OCI-LY7 (cell line): Measurements from ENCODE around the gene RITA1.

Experiments used
- EZH2phosphoT487 ChIP-seq: fragments of 200-600 bp; sonication (generic); IDR thresholded peaks from 2 replicates; pipeline ENCODE4 v1.6.1; 2018; ENCODE audit warnings: low read depth, borderline replicate concordance, mild to moderate bottlenecking, mixed run types, antibody characterized with exemption, low read length, moderate library complexity, mixed read lengths
- TF ChIP-seq, protein P1 (sequence below): fragments of 200-600 bp; sonication (generic); conservative IDR thresholded peaks from 2 replicates; pipeline ENCODE4 v1.5.1; 2014; ENCODE audit warnings: mild to moderate bottlenecking, antibody characterized with exemption, low read length, moderate library complexity, mixed read lengths

DNA sequence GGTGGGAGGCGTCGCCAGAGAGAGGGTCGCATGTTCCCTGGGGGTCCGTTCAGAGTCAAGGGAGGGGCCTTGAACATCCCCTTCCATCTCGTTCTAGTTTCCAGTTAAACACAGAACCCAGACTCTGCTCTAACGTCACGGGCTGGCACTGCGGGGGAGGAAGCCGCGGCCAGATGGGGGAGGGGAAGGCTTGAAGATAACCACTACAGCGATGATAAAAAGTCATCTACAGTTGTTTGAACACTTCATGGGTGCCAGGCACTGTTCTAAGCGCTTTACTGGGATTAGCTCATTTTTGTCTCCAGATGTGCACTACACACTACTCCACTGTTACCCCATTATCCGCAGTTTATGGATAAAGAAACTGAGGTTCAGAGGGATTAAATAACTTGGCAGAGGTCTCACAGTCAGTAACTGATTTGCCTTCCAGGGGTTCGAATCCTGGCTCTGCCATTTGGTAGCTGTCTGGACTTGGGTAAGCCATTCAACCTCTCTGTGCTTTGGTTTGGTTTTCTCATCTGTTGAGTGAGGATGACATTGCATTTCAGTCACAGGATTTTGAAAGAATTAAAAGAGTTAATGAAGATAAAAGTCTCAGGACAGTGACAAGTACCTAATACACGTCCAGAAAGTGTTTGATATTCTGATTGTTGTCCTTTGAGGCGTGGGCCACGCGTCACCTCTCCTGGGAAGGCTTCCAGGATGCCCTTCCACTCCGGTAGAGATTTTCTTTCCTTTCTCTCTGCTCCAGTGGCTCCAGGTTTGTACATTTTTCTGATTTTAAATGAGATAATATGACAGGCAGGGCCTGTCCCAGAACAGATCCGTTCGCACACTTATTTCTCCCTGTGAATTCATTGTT lies 49.2 kb upstream of the RITA1 start:
- TF ChIP-seq, protein P1, sequence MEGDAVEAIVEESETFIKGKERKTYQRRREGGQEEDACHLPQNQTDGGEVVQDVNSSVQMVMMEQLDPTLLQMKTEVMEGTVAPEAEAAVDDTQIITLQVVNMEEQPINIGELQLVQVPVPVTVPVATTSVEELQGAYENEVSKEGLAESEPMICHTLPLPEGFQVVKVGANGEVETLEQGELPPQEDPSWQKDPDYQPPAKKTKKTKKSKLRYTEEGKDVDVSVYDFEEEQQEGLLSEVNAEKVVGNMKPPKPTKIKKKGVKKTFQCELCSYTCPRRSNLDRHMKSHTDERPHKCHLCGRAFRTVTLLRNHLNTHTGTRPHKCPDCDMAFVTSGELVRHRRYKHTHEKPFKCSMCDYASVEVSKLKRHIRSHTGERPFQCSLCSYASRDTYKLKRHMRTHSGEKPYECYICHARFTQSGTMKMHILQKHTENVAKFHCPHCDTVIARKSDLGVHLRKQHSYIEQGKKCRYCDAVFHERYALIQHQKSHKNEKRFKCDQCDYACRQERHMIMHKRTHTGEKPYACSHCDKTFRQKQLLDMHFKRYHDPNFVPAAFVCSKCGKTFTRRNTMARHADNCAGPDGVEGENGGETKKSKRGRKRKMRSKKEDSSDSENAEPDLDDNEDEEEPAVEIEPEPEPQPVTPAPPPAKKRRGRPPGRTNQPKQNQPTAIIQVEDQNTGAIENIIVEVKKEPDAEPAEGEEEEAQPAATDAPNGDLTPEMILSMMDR: no peak
- TF ChIP-seq EZH2phosphoT487: no peak
